Tibial nerve (tissue), 4 donors: Measurements from ENCODE around the gene GABBR2. TPM values are rescaled to one million over a fixed set of nuclear protein-coding genes. Genes with fewer than 3 reads are reported as not detected.

Source experiments
- DNase-seq, 2 donors: peaks; one replicate each; pipeline ENCODE4 v3.0.0-alpha.2; 2019; ENCODE audit warnings: low spot score in 2 of 2
- H3K27ac ChIP-seq, 4 donors: fragments of 200-600 bp; sonication (generic) in 3 of 4; one replicate each; pipeline ENCODE4 v1.5.1; 2017 to 2019; ENCODE audit warnings: mild to moderate bottlenecking in 1 of 4
- H3K27me3 ChIP-seq, 2 donors: fragments of 200-600 bp; sonication (generic) in 1 of 2; one replicate each; pipeline versions ENCODE4 v1.5.1 to v1.6.0; 2017 to 2019
- H3K36me3 ChIP-seq, 3 donors: fragments of 200-600 bp; sonication (generic); one replicate each; pipeline ENCODE4 v1.5.1; 2018 to 2019
- H3K4me1 ChIP-seq, 4 donors: fragments of 200-600 bp; sonication (generic) in 3 of 4; one replicate each; pipeline ENCODE4 v1.5.1; 2017 to 2019
- H3K4me3 ChIP-seq, 4 donors: fragments of 200-600 bp; sonication (generic) in 3 of 4; one replicate each; pipeline ENCODE4 v1.5.1; 2017 to 2019; ENCODE audit warnings: mild to moderate bottlenecking in 1 of 4, moderate library complexity in 1 of 4
- H3K9me3 ChIP-seq, 4 donors: fragments of 200-600 bp; sonication (generic) in 3 of 4; one replicate each; pipeline ENCODE4 v1.5.1; 2017 to 2019
- CTCF ChIP-seq, 5 experiments: fragments of 200-600 bp in 3 of 5; fragments of 450-650 bp in 2 of 5; sonication (generic) in 3 of 5; IDR thresholded peaks; one replicate each; pipeline ENCODE4 v1.5.1; 2016 to 2019; ENCODE audit warnings: antibody characterized with exemption in 5 of 5, mild to moderate bottlenecking in 3 of 5, moderate library complexity in 2 of 5
- EP300 ChIP-seq, 2 donors: sonication (generic); formaldehyde crosslinking; IDR thresholded peaks; one replicate each; pipeline ENCODE4 v1.6.1; 2017; ENCODE audit warnings: antibody characterized with exemption in 2 of 2, mild to moderate bottlenecking in 1 of 2
- POLR2A ChIP-seq, 2 donors: fragments of 450-650 bp; IDR thresholded peaks; one replicate each; pipeline ENCODE4 v1.6.1; 2017; ENCODE audit warnings: antibody characterized with exemption in 2 of 2, mild to moderate bottlenecking in 2 of 2, moderate library complexity in 2 of 2
- WGBS, 2 donors: methylation state at CpG; one replicate each; pipeline ENCODE4 v1.1.5; 2018; 5-methylcytosine and 5-hydroxymethylcytosine counted together
- total RNA-seq, 4 donors: library from RNA; depleted of rRNA; stranded (reverse); fragments of >200 nt; gene quantifications; one replicate each; pipeline ENCODE4 v1.1.0, GENCODE V29; 2016

The GABBR2 gene
- total RNA-seq, 4 donors from 2014 or later: 0.20 to 0.22 TPM; not detected in 2

GRCh38 chr9:98500337-98500919, 208.3 kb downstream of the GABBR2 start:
- H3K4me3 ChIP-seq: no peak overlapping the region
- H3K4me1 ChIP-seq: peaks cover 0 to 3% (median 0%) of the 10 kb centered on the region in 4 donors
- no peak for DNase-seq
- H3K36me3 ChIP-seq: no peaks in the 10 kb centered on the region
- H3K9me3 ChIP-seq: no peaks in the 10 kb centered on the region
- H3K27me3 ChIP-seq: no peaks in the 10 kb centered on the region
- TF ChIP-seq EP300 (IDR thresholded peaks at IDR 0.05): no peak
- TF ChIP-seq CTCF (IDR thresholded peaks at IDR 0.05): no peak
- TF ChIP-seq POLR2A (IDR thresholded peaks at IDR 0.05): no peak
- 82 to 87% methylated on average over 7 of the region's 7 CpGs for WGBS, 2 donors
- no peak overlapping the region for H3K27ac ChIP-seq

GRCh38 chr9:98495530-98495929, 213.2 kb downstream of the GABBR2 start:
- H3K9me3 ChIP-seq: no peaks in the 10 kb centered on the region
- TF ChIP-seq CTCF (IDR thresholded peaks at IDR 0.05): no peak
- TF ChIP-seq EP300 (IDR thresholded peaks at IDR 0.05): no peak
- TF ChIP-seq POLR2A (IDR thresholded peaks at IDR 0.05): no peak
- H3K4me3 ChIP-seq: no peak overlapping the region
- H3K4me1 ChIP-seq: no peaks in the 10 kb centered on the region
- 65 to 76% methylated on average over 3 of the region's 3 CpGs for WGBS, 2 donors
- DNase-seq: no peak
- H3K27ac ChIP-seq: no peak overlapping the region
- H3K27me3 ChIP-seq: no peaks in the 10 kb centered on the region
- H3K36me3 ChIP-seq: no peaks in the 10 kb centered on the region

- Histone ChIP-seq H3K27ac (no peak overlapping the region), H3K27me3 (no peaks in the 10 kb centered on the region), H3K4me3 (no peak overlapping the region), H3K4me1 (no peaks in the 10 kb centered on the region), H3K36me3 (no peaks in the 10 kb centered on the region), H3K9me3 (no peaks in the 10 kb centered on the region)
- 81 to 89% methylated on average over 2 of the region's 2 CpGs for WGBS, 2 donors
- DNase-seq: no peak
- TF ChIP-seq CTCF (IDR thresholded peaks at IDR 0.05) (no peak), POLR2A (IDR thresholded peaks at IDR 0.05) (no peak), EP300 (IDR thresholded peaks at IDR 0.05) (no peak)
These were observed 213.9 kb downstream of the GABBR2 start for GRCh38 chr9:98494852-98495251.

- no peak for TF ChIP-seq POLR2A (IDR thresholded peaks at IDR 0.05)
- TF ChIP-seq CTCF (IDR thresholded peaks at IDR 0.05): no peak
- no peak for TF ChIP-seq EP300 (IDR thresholded peaks at IDR 0.05)
- WGBS, 2 donors: 31 to 43% methylated on average over 3 of the region's 3 CpGs
- H3K27ac ChIP-seq: no peak overlapping the region
- no peak for DNase-seq
- no peak overlapping the region for H3K4me3 ChIP-seq
- no peaks in the 10 kb centered on the region for H3K9me3 ChIP-seq
- H3K27me3 ChIP-seq: no peaks in the 10 kb centered on the region
- H3K4me1 ChIP-seq: no peaks in the 10 kb centered on the region
- H3K36me3 ChIP-seq: no peaks in the 10 kb centered on the region
These were observed 216.9 kb downstream of the GABBR2 start for GRCh38 chr9:98491828-98492227.

GRCh38 chr9:98491231-98491651, 217.5 kb downstream of the GABBR2 start:
- Histone ChIP-seq H3K27ac (no peak overlapping the region), H3K4me1 (no peaks in the 10 kb centered on the region), H3K27me3 (no peaks in the 10 kb centered on the region), H3K4me3 (no peak overlapping the region), H3K36me3 (no peaks in the 10 kb centered on the region), H3K9me3 (no peaks in the 10 kb centered on the region)
- no peak for DNase-seq
- TF ChIP-seq CTCF (IDR thresholded peaks at IDR 0.05) (no peak), EP300 (IDR thresholded peaks at IDR 0.05) (no peak), POLR2A (IDR thresholded peaks at IDR 0.05) (no peak)
- 73 to 77% methylated on average over 3 of the region's 3 CpGs for WGBS, 2 donors
